ENCODE results near the gene TEX38. TPM values are rescaled to one million over a fixed set of nuclear protein-coding genes. Genes with fewer than 3 reads are reported as not detected.
"Not testable (repeated sequence)": the region's sequence is repeated elsewhere in the genome, so short reads cannot be mapped to it uniquely, and the experiment has no call there.

Gene TEX38
- total RNA-seq, 2 donors from 2014 or later = 0.35 TPM; not detected in 1

- no peak for DNase-seq
- intact Hi-C loops (cut with DNase I) = no loop called here
- no peak for ATAC-seq
Measured at GRCh38 chr1:46653405-46653958, 18.2 kb upstream of the TEX38 start.

GRCh38 chr1:46654012-46654411 is 17.6 kb upstream of the TEX38 start:
- DNase-seq = no peak
- intact Hi-C loops (cut with DNase I) = no loop called here

GRCh38 chr1:46654698-46655097 is 17.0 kb upstream of the TEX38 start:
- DNase-seq; intact Hi-C loops (cut with DNase I); ATAC-seq: not testable (repeated sequence)

More at GRCh38 chr1:46654012-46654411, 17.6 kb upstream of the TEX38 start:
- ATAC-seq = no peak

GRCh38 chr1:46655848-46656247 is 15.8 kb upstream of the TEX38 start:
- DNase-seq = no peak
- intact Hi-C loops (cut with DNase I) = no loop called here

GRCh38 chr1:46656643-46657042 is 15.0 kb upstream of the TEX38 start:
- intact Hi-C loops (cut with DNase I) = no loop called here
- ATAC-seq = peak in 1 of 2 donors; percentile 25

More at GRCh38 chr1:46655848-46656247, 15.8 kb upstream of the TEX38 start:
- ATAC-seq = no peak

GRCh38 chr1:46657775-46658174 is 13.9 kb upstream of the TEX38 start:
- DNase-seq = no peak
- intact Hi-C loops (cut with DNase I) = no loop called here

More at GRCh38 chr1:46656643-46657042, 15.0 kb upstream of the TEX38 start:
- no peak for DNase-seq

GRCh38 chr1:46659307-46659870 is 12.3 kb upstream of the TEX38 start:
- intact Hi-C loops (cut with DNase I) = no loop called here
- no peak for ATAC-seq
- DNase-seq = no peak

More at GRCh38 chr1:46657775-46658174, 13.9 kb upstream of the TEX38 start:
- ATAC-seq = no peak

- ATAC-seq; intact Hi-C loops (cut with DNase I): not testable (repeated sequence)
Measured at GRCh38 chr1:46660116-46660515, 11.5 kb upstream of the TEX38 start.

GRCh38 chr1:46662919-46663318 is 8.7 kb upstream of the TEX38 start:
- intact Hi-C loops (cut with DNase I); ATAC-seq; DNase-seq: not testable (repeated sequence)

More at GRCh38 chr1:46660116-46660515, 11.5 kb upstream of the TEX38 start:
- DNase-seq = not testable (repeated sequence)

GRCh38 chr1:46665983-46666382 is 5.7 kb upstream of the TEX38 start:
- no peak for ATAC-seq

GRCh38 chr1:46667782-46668760 is 3.6 kb upstream of the TEX38 start, which contains the start of gene ATPAF1:
Gene ATPAF1 (minus strand): TSS chr1:46668364. CDS start chr1:46668322, 42 bp downstream.
- ATAC-seq = peak; percentile 95
- peak; percentile 86 for DNase-seq
- intact Hi-C loops (cut with DNase I) = loop anchor here in 1 of 2 donors (5.0 kb wide), 2 partner anchors 49 to 61 kb away; partner anchors contain the start of gene EFCAB14

More at GRCh38 chr1:46665983-46666382, 5.7 kb upstream of the TEX38 start:
- intact Hi-C loops (cut with DNase I) = loop anchor here in 1 of 2 donors (5.0 kb wide), 2 partner anchors 51 to 59 kb away; partner anchors contain the start of gene EFCAB14
- no peak for DNase-seq

- DNase-seq = no peak
- intact Hi-C loops (cut with DNase I) = no loop called here
Measured at GRCh38 chr1:46670134-46670533, 1.5 kb upstream of the TEX38 start.

GRCh38 chr1:46672696-46673095 is 1.0 kb downstream of the TEX38 start:
- no peak for ATAC-seq
- intact Hi-C loops (cut with DNase I) = no loop called here
- no peak for DNase-seq

More at GRCh38 chr1:46670134-46670533, 1.5 kb upstream of the TEX38 start:
- no peak for ATAC-seq

- no peak for ATAC-seq
- intact Hi-C loops (cut with DNase I) = no loop called here
Measured at GRCh38 chr1:46673749-46674182, 2.1 kb downstream of the TEX38 start.

GRCh38 chr1:46675549-46676314 is 4.1 kb downstream of the TEX38 start:
- intact Hi-C loops (cut with DNase I) = no loop called here
- ATAC-seq (no peak), DNase-seq (no peak)

More at GRCh38 chr1:46673749-46674182, 2.1 kb downstream of the TEX38 start:
- DNase-seq = no peak

- intact Hi-C loops (cut with DNase I) = no loop called here
- DNase-seq = no peak
- ATAC-seq = no peak
Measured at GRCh38 chr1:46676531-46676930, 4.9 kb downstream of the TEX38 start.

GRCh38 chr1:46677339-46677738 is 5.7 kb downstream of the TEX38 start:
- DNase-seq = no peak
- no peak for ATAC-seq
- intact Hi-C loops (cut with DNase I) = no loop called here

- intact Hi-C loops (cut with DNase I) = no loop called here
- ATAC-seq (no peak), DNase-seq (no peak)
Measured at GRCh38 chr1:46679789-46680573, 8.3 kb downstream of the TEX38 start.

All from left cardiac atrium (tissue), 4 donors.